ENCODE measurements around the gene CDKAL1.
"Not testable (repeated sequence)": the region's sequence is repeated elsewhere in the genome, so short reads cannot be mapped to it uniquely, and the experiment has no call there.

The CDKAL1 gene

GRCh38 chr6:20534295-20535262, at the start of gene CDKAL1:
CDKAL1 (plus strand) TSS chr6:20534457; CDS start chr6:20546351, 11,894 bp downstream.
- DNase-seq: peak; percentile 83

- no peak for DNase-seq
Observed at GRCh38 chr6:20486641-20487040, 47.6 kb upstream of the CDKAL1 start.

GRCh38 chr6:20487669-20488375, 46.4 kb upstream of the CDKAL1 start:
- DNase-seq: no peak

GRCh38 chr6:20490591-20490990, 43.7 kb upstream of the CDKAL1 start:
- no peak for DNase-seq

- DNase-seq: no peak
Observed at GRCh38 chr6:20492099-20492498, 42.2 kb upstream of the CDKAL1 start.

- DNase-seq: no peak
Observed at GRCh38 chr6:20497216-20498040, 36.8 kb upstream of the CDKAL1 start.

GRCh38 chr6:20498041-20498385, 36.2 kb upstream of the CDKAL1 start:
- no peak for DNase-seq

GRCh38 chr6:20509212-20509611, 25.0 kb upstream of the CDKAL1 start:
- no peak for DNase-seq

GRCh38 chr6:20511852-20512251, 22.4 kb upstream of the CDKAL1 start:
- no peak for DNase-seq

- not testable (repeated sequence) for DNase-seq
Observed at GRCh38 chr6:20525208-20525607, 9.0 kb upstream of the CDKAL1 start.

GRCh38 chr6:20529086-20529448, 5.2 kb upstream of the CDKAL1 start:
- not testable (repeated sequence) for DNase-seq

- DNase-seq: no peak
Observed at GRCh38 chr6:20532881-20533280, 1.4 kb upstream of the CDKAL1 start.

GRCh38 chr6:20533746-20534294, 437 bp upstream of the CDKAL1 start:
- DNase-seq: no peak

GRCh38 chr6:20538131-20538662, 3.9 kb downstream of the CDKAL1 start:
- no peak for DNase-seq

GRCh38 chr6:20538907-20539306, 4.7 kb downstream of the CDKAL1 start:
- no peak for DNase-seq

- no peak for DNase-seq
Observed at GRCh38 chr6:20539387-20539786, 5.1 kb downstream of the CDKAL1 start.

GRCh38 chr6:20540683-20541082, 6.4 kb downstream of the CDKAL1 start:
- no peak for DNase-seq

GRCh38 chr6:20541382-20541781, 7.1 kb downstream of the CDKAL1 start:
- DNase-seq: no peak

GRCh38 chr6:20542927-20543602, 8.8 kb downstream of the CDKAL1 start:
- no peak for DNase-seq

- DNase-seq: no peak
Observed at GRCh38 chr6:20548264-20548663, 14.0 kb downstream of the CDKAL1 start.

GRCh38 chr6:20549398-20549797, 15.1 kb downstream of the CDKAL1 start:
- DNase-seq: not testable (repeated sequence)

- DNase-seq: no peak
Observed at GRCh38 chr6:20554326-20554725, 20.1 kb downstream of the CDKAL1 start.

Measured in stimulated activated CD4-positive, alpha-beta T cell treated with anti-CD3 and anti-CD28 coated beads, Interleukin-12 subunit alpha, Interleukin-12 subunit beta, amount 100 ng/mL, for 4 hours (primary cell).